Activated naive CD4-positive, alpha-beta T cell treated with anti-CD3 and anti-CD28 coated beads, Interleukin-2, amount 50 U/mL, for 72 hours (primary cell): ENCODE measurements around the gene AKAP9. TPM values are rescaled to one million over a fixed set of nuclear protein-coding genes. Genes with fewer than 3 reads are reported as not detected.
"Not testable (repeated sequence)": the region's sequence is repeated elsewhere in the genome, so short reads cannot be mapped to it uniquely, and the experiment has no call there.

Experiments used
- ATAC-seq, 2 donors: fragments of 150-1000 bp; cut with Tn5 transposase; 2 replicates each; pipeline ENCODE4 v1.10.0; 2021; ENCODE audit warnings: mild to moderate bottlenecking in 2 of 2, moderate library complexity in 2 of 2
- DNase-seq, 2 donors: peaks; one replicate each; pipeline ENCODE4 v3.0.0; 2021 to 2022; ENCODE audit warnings: low spot score in 2 of 2
- H3K27ac Mint-ChIP-seq, 2 donors: one replicate each; pipeline ENCODE4 v1.8.0; 2022; ENCODE audit warnings: mild to moderate bottlenecking in 2 of 2, mixed read lengths in 2 of 2
- H3K36me3 Mint-ChIP-seq, 2 donors: one replicate each; pipeline ENCODE4 v1.8.0; 2022; ENCODE audit warnings: mixed read lengths in 2 of 2
- H3K9me3 Mint-ChIP-seq, 2 donors: one replicate each; pipeline ENCODE4 v1.8.0; 2022; ENCODE audit warnings: mixed read lengths in 2 of 2
- total RNA-seq, 2 donors: library from RNA; stranded (reverse); gene quantifications; one replicate each; pipeline ENCODE4 v1.2.3, GENCODE V29; 2022

Gene AKAP9
- total RNA-seq, 2 donors from 2014 or later: 35.5 to 37.9 TPM

- ATAC-seq (no peak), DNase-seq (no peak)
- Mint-ChIP-seq H3K27ac (no peak overlapping the region), H3K36me3 (no peaks in the 10 kb centered on the region), H3K9me3 (no peaks in the 10 kb centered on the region)
Measured at GRCh38 chr7:91974066-91974465, 33.4 kb downstream of the AKAP9 start.

- Mint-ChIP-seq H3K9me3 (no peaks in the 10 kb centered on the region), H3K36me3 (no peaks in the 10 kb centered on the region), H3K27ac (no peak overlapping the region)
- ATAC-seq: no peak
- DNase-seq: no peak
Measured at GRCh38 chr7:91976743-91977142, 36.1 kb downstream of the AKAP9 start.

- Mint-ChIP-seq H3K36me3 (peaks cover 5 to 25% of the 10 kb centered on the region in 2 donors), H3K9me3 (peaks cover 5 to 11% of the 10 kb centered on the region in 2 donors), H3K27ac (no peak overlapping the region)
- ATAC-seq (no peak), DNase-seq (no peak)
Measured at GRCh38 chr7:91979590-91979989, 38.9 kb downstream of the AKAP9 start.

- peaks cover 5 to 11% of the 10 kb centered on the region in 2 donors for H3K9me3 Mint-ChIP-seq
- H3K27ac Mint-ChIP-seq, ATAC-seq, DNase-seq: not testable (repeated sequence)
- H3K36me3 Mint-ChIP-seq: peaks cover 5 to 34% of the 10 kb centered on the region in 2 donors
Measured at GRCh38 chr7:91982352-91982751, 41.7 kb downstream of the AKAP9 start.

GRCh38 chr7:91988213-91988612, 47.6 kb downstream of the AKAP9 start:
- peaks cover 0 to under 1% of the 10 kb centered on the region in 2 donors for H3K9me3 Mint-ChIP-seq
- ATAC-seq: no peak

GRCh38 chr7:91993976-91994375, 53.3 kb downstream of the AKAP9 start:
- H3K27ac Mint-ChIP-seq: no peak overlapping the region
- ATAC-seq (no peak), DNase-seq (no peak)
- H3K9me3 Mint-ChIP-seq: no peaks in the 10 kb centered on the region
- H3K36me3 Mint-ChIP-seq: peaks cover 4 to 11% of the 10 kb centered on the region in 2 donors

More at GRCh38 chr7:91988213-91988612, 47.6 kb downstream of the AKAP9 start:
- Mint-ChIP-seq H3K27ac (no peak overlapping the region), H3K36me3 (peaks cover 4 to 31% of the 10 kb centered on the region in 2 donors)
- DNase-seq: no peak

- ATAC-seq (no peak), DNase-seq (no peak)
- Mint-ChIP-seq H3K9me3 (no peaks in the 10 kb centered on the region), H3K27ac (no peak overlapping the region), H3K36me3 (peaks cover 6 to 13% of the 10 kb centered on the region in 2 donors)
Measured at GRCh38 chr7:91995391-91996105, 54.9 kb downstream of the AKAP9 start.

- ATAC-seq (no peak), DNase-seq (no peak)
- Mint-ChIP-seq H3K36me3 (peaks cover 30 to 31% of the 10 kb centered on the region in 2 donors), H3K27ac (no peak overlapping the region), H3K9me3 (peaks cover 0 to under 1% of the 10 kb centered on the region in 2 donors)
Measured at GRCh38 chr7:91999631-92000565, 59.2 kb downstream of the AKAP9 start.

- Mint-ChIP-seq H3K36me3 (peaks cover 38 to 44% of the 10 kb centered on the region in 2 donors), H3K9me3 (peaks cover 0 to 6% of the 10 kb centered on the region in 2 donors), H3K27ac (no peak overlapping the region)
- DNase-seq: no peak
- ATAC-seq: no peak
Measured at GRCh38 chr7:92002720-92003119, 62.1 kb downstream of the AKAP9 start.

- peaks cover 0 to 15% of the 10 kb centered on the region in 2 donors for H3K9me3 Mint-ChIP-seq
- DNase-seq (no peak), ATAC-seq (no peak)
- peaks cover 37 to 52% of the 10 kb centered on the region in 2 donors for H3K36me3 Mint-ChIP-seq
- no peak overlapping the region for H3K27ac Mint-ChIP-seq
Measured at GRCh38 chr7:92006046-92006445, 65.4 kb downstream of the AKAP9 start.

- Mint-ChIP-seq H3K9me3 (peaks cover 0 to 12% of the 10 kb centered on the region in 2 donors), H3K27ac (no peak overlapping the region), H3K36me3 (peaks cover 10 to 48% of the 10 kb centered on the region in 2 donors)
- ATAC-seq (no peak), DNase-seq (no peak)
Measured at GRCh38 chr7:92010215-92010614, 69.6 kb downstream of the AKAP9 start.

GRCh38 chr7:92013611-92014010, 72.9 kb downstream of the AKAP9 start:
- DNase-seq (no peak), ATAC-seq (no peak)
- peaks cover 6 to 37% of the 10 kb centered on the region in 2 donors for H3K36me3 Mint-ChIP-seq
- peaks cover 0 to 6% of the 10 kb centered on the region in 2 donors for H3K9me3 Mint-ChIP-seq
- no peak overlapping the region for H3K27ac Mint-ChIP-seq

GRCh38 chr7:92020636-92021035, 80.0 kb downstream of the AKAP9 start:
- Mint-ChIP-seq H3K36me3 (peaks cover 5 to 9% of the 10 kb centered on the region in 2 donors), H3K9me3 (no peaks in the 10 kb centered on the region), H3K27ac (no peak overlapping the region)
- ATAC-seq (no peak), DNase-seq (no peak)

- ATAC-seq (no peak), DNase-seq (no peak)
- H3K36me3 Mint-ChIP-seq: peaks cover 15 to 19% of the 10 kb centered on the region in 2 donors
- H3K9me3 Mint-ChIP-seq: no peaks in the 10 kb centered on the region
- H3K27ac Mint-ChIP-seq: no peak overlapping the region
Measured at GRCh38 chr7:92025260-92025659, 84.6 kb downstream of the AKAP9 start.

- H3K36me3 Mint-ChIP-seq: peaks cover 15 to 19% of the 10 kb centered on the region in 2 donors
- not testable (repeated sequence) for H3K27ac Mint-ChIP-seq, H3K9me3 Mint-ChIP-seq, ATAC-seq, DNase-seq
Measured at GRCh38 chr7:92026635-92027034, 86.0 kb downstream of the AKAP9 start.

GRCh38 chr7:92027128-92027527, 86.5 kb downstream of the AKAP9 start:
- not testable (repeated sequence) for H3K27ac Mint-ChIP-seq, H3K9me3 Mint-ChIP-seq, DNase-seq, ATAC-seq
- H3K36me3 Mint-ChIP-seq: peaks cover 15 to 19% of the 10 kb centered on the region in 2 donors

GRCh38 chr7:92028226-92028625, 87.6 kb downstream of the AKAP9 start:
- no peak for DNase-seq
- no peaks in the 10 kb centered on the region for H3K9me3 Mint-ChIP-seq
- no peak overlapping the region for H3K27ac Mint-ChIP-seq
- no peak for ATAC-seq
- peaks cover 15 to 16% of the 10 kb centered on the region in 2 donors for H3K36me3 Mint-ChIP-seq
